Measurements from ENCODE around the gene DDX11. TPM values are rescaled to one million over a fixed set of nuclear protein-coding genes. Genes with fewer than 3 reads are reported as not detected.
A peak's percentile ranks its signal among the peaks of the same experiment; 100 is the strongest.

Gene DDX11
- total RNA-seq, 1 experiment from 2014 or later, result 48.7 TPM

- H3K4me1 Mint-ChIP-seq (ENCODE audit: insufficient read depth, unreplicated experiment), result peaks cover 10% of the 10 kb centered on the region
- no peak overlapping the region for H3K4me3 Mint-ChIP-seq (ENCODE audit: unreplicated experiment)
- TF ChIP-seq CTCF (IDR thresholded peaks at IDR 0.05; ENCODE audit: unreplicated experiment), result no peak
Measured at GRCh38 chr12:31034372-31034771, 39.3 kb upstream of the DDX11 start.

GRCh38 chr12:31035226-31035625 is 38.4 kb upstream of the DDX11 start:
- ChIA-PET POLR2A (no interaction called here), CTCF (interaction anchor here (0.8 to 0.9 kb wide), 2 partner anchors 185 to 227 kb away, joined by 3 read pairs; no protein-coding TSS in a partner anchor)
- H3K4me1 Mint-ChIP-seq (ENCODE audit: insufficient read depth, unreplicated experiment), result peaks cover 10% of the 10 kb centered on the region
- BruUV-seq (replicated peaks), result no TSS peak
- H3K27me3 Mint-ChIP-seq (ENCODE audit: insufficient read depth, unreplicated experiment), result peaks cover 21% of the 10 kb centered on the region
- no peak for DNase-seq (ENCODE audit: unreplicated experiment)
- no peaks in the 10 kb centered on the region for H3K9me3 Mint-ChIP-seq (ENCODE audit: unreplicated experiment)
- H3K36me3 Mint-ChIP-seq (ENCODE audit: insufficient read depth, unreplicated experiment), result no peaks in the 10 kb centered on the region
- no peak overlapping the region for H3K27ac Mint-ChIP-seq (ENCODE audit: low read depth, unreplicated experiment)
- H3K4me3 Mint-ChIP-seq (ENCODE audit: unreplicated experiment), result no peak overlapping the region
- intact Hi-C loops (cut with micrococcal nuclease), result no loop called here
- no peak for TF ChIP-seq CTCF (IDR thresholded peaks at IDR 0.05; ENCODE audit: unreplicated experiment)

More at GRCh38 chr12:31034372-31034771, 39.3 kb upstream of the DDX11 start:
- BruUV-seq (replicated peaks), result no TSS peak
- intact Hi-C loops (cut with micrococcal nuclease), result no loop called here
- CTCF ChIA-PET, result no interaction called here
- DNase-seq (ENCODE audit: unreplicated experiment), result peak; percentile 11
- Mint-ChIP-seq H3K36me3 (ENCODE audit: insufficient read depth, unreplicated experiment) (no peaks in the 10 kb centered on the region), H3K9me3 (ENCODE audit: unreplicated experiment) (no peaks in the 10 kb centered on the region), H3K27me3 (ENCODE audit: insufficient read depth, unreplicated experiment) (peaks cover 17% of the 10 kb centered on the region), H3K27ac (ENCODE audit: low read depth, unreplicated experiment) (no peak overlapping the region)
- POLR2A ChIA-PET, result interaction anchor here (0.6 kb wide), 1 partner anchor 211 kb away, joined by 3 read pairs; no protein-coding TSS in a partner anchor

GRCh38 chr12:31035967-31036665 is 37.5 kb upstream of the DDX11 start:
- TF ChIP-seq CTCF (IDR thresholded peaks at IDR 0.05; ENCODE audit: unreplicated experiment), result no peak
- CTCF ChIA-PET, result interaction anchor here (0.5 kb wide), 1 partner anchor 17 kb away, joined by 3 read pairs; no protein-coding TSS in a partner anchor
- POLR2A ChIA-PET, result no interaction called here
- Mint-ChIP-seq H3K36me3 (ENCODE audit: insufficient read depth, unreplicated experiment) (no peaks in the 10 kb centered on the region), H3K4me1 (ENCODE audit: insufficient read depth, unreplicated experiment) (peaks cover 10% of the 10 kb centered on the region), H3K9me3 (ENCODE audit: unreplicated experiment) (no peaks in the 10 kb centered on the region), H3K27me3 (ENCODE audit: insufficient read depth, unreplicated experiment) (peaks cover 21% of the 10 kb centered on the region), H3K27ac (ENCODE audit: low read depth, unreplicated experiment) (no peak overlapping the region), H3K4me3 (ENCODE audit: unreplicated experiment) (no peak overlapping the region)
- BruUV-seq (replicated peaks), result no TSS peak
- intact Hi-C loops (cut with micrococcal nuclease), result no loop called here
- no peak for DNase-seq (ENCODE audit: unreplicated experiment)

GRCh38 chr12:31037028-31037427 is 36.6 kb upstream of the DDX11 start:
- H3K36me3 Mint-ChIP-seq (ENCODE audit: insufficient read depth, unreplicated experiment), result no peaks in the 10 kb centered on the region
- H3K27ac Mint-ChIP-seq (ENCODE audit: low read depth, unreplicated experiment), result no peak overlapping the region
- BruUV-seq (replicated peaks), result no TSS peak
- ChIA-PET CTCF (no interaction called here), POLR2A (no interaction called here)
- peaks cover 21% of the 10 kb centered on the region for H3K27me3 Mint-ChIP-seq (ENCODE audit: insufficient read depth, unreplicated experiment)
- no peaks in the 10 kb centered on the region for H3K9me3 Mint-ChIP-seq (ENCODE audit: unreplicated experiment)
- H3K4me3 Mint-ChIP-seq (ENCODE audit: unreplicated experiment), result no peak overlapping the region
- intact Hi-C loops (cut with micrococcal nuclease), result no loop called here
- H3K4me1 Mint-ChIP-seq (ENCODE audit: insufficient read depth, unreplicated experiment), result peaks cover under 1% of the 10 kb centered on the region
- DNase-seq (ENCODE audit: unreplicated experiment), result no peak
- TF ChIP-seq CTCF (IDR thresholded peaks at IDR 0.05; ENCODE audit: unreplicated experiment), result no peak
